HEK293 (cell line): ENCODE data around the gene MSTO1.

Experiments
- CTCF ChIP-seq: fragments of 450-650 bp; formaldehyde crosslinking; IDR thresholded peaks from 2 replicates; pipeline ENCODE4 v1.5.1; 2016; ENCODE audit warnings: missing biosample characterization, missing genetic modification characterization
- ZNF274 ChIP-seq, 2 experiments: fragments of 200-500 bp in 1 of 2; fragments of 450-650 bp in 1 of 2; sonication (Bioruptor generic) in 1 of 2; formaldehyde crosslinking in 1 of 2; IDR thresholded peaks; 2 replicates each; pipeline versions ENCODE4 v1.5.1 to v1.6.1; 2014 to 2016; ENCODE audit warnings: borderline replicate concordance in 1 of 2, inconsistent platforms in 1 of 2, low read length in 1 of 2, missing biosample characterization in 1 of 2, missing genetic modification characterization in 1 of 2
- ZNF398 ChIP-seq: fragments of 450-650 bp; formaldehyde crosslinking; IDR thresholded peaks from 2 replicates; pipeline ENCODE4 v1.5.1; 2017; ENCODE audit warnings: missing biosample characterization, missing genetic modification characterization

- TF ChIP-seq ZNF274 (IDR thresholded peaks at IDR 0.05; ENCODE audit: low read length) (no peak), ZNF274 (tag by site-specific recombination; IDR thresholded peaks at IDR 0.05; ENCODE audit: borderline replicate concordance) (no peak), CTCF (tag by site-specific recombination) (no peak), ZNF398 (tag by site-specific recombination) (no peak)
Measured at GRCh38 chr1:155609515-155610256, at the start of gene MSTO1.
